ENCODE results near the gene TTLL10.

DNA sequence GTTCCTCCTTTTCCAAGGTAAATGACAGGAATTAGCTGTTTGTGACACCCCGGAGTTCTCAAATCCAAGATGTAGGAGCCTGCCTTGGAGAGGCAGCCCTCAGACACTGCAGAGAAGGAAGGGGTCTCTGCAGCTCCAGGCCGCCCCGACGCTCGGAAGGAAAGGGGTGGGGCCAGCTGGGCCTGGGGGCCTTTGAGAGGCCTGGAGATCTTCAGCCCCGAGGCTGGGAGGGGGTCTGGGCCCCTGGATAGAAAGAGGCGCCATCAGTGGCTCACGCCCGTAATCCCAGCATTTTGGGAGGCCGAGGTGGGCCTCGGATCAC, 33.9 kb downstream of the TTLL10 start:
- TF ChIP-seq, protein P1, sequence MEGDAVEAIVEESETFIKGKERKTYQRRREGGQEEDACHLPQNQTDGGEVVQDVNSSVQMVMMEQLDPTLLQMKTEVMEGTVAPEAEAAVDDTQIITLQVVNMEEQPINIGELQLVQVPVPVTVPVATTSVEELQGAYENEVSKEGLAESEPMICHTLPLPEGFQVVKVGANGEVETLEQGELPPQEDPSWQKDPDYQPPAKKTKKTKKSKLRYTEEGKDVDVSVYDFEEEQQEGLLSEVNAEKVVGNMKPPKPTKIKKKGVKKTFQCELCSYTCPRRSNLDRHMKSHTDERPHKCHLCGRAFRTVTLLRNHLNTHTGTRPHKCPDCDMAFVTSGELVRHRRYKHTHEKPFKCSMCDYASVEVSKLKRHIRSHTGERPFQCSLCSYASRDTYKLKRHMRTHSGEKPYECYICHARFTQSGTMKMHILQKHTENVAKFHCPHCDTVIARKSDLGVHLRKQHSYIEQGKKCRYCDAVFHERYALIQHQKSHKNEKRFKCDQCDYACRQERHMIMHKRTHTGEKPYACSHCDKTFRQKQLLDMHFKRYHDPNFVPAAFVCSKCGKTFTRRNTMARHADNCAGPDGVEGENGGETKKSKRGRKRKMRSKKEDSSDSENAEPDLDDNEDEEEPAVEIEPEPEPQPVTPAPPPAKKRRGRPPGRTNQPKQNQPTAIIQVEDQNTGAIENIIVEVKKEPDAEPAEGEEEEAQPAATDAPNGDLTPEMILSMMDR (IDR thresholded peaks at IDR 0.05; ENCODE audit: control extremely low read depth in 1 of 3, insufficient read depth in 1 of 3, low read depth in 1 of 3, low read length in 3 of 3), result no peak
- no peak for TF ChIP-seq CHD2 (IDR thresholded peaks at IDR 0.05; ENCODE audit: low read length)

All from H1 (cell line).